Dedifferentiated amniotic fluid mesenchymal stem cell (primary cell): ENCODE results near the gene GPX4.

Experiments used
- DNase-seq: peaks from one replicate; pipeline ENCODE4 v3.0.0-alpha.2; 2016; ENCODE audit errors: extremely low spot score

Gene GPX4

DNA sequence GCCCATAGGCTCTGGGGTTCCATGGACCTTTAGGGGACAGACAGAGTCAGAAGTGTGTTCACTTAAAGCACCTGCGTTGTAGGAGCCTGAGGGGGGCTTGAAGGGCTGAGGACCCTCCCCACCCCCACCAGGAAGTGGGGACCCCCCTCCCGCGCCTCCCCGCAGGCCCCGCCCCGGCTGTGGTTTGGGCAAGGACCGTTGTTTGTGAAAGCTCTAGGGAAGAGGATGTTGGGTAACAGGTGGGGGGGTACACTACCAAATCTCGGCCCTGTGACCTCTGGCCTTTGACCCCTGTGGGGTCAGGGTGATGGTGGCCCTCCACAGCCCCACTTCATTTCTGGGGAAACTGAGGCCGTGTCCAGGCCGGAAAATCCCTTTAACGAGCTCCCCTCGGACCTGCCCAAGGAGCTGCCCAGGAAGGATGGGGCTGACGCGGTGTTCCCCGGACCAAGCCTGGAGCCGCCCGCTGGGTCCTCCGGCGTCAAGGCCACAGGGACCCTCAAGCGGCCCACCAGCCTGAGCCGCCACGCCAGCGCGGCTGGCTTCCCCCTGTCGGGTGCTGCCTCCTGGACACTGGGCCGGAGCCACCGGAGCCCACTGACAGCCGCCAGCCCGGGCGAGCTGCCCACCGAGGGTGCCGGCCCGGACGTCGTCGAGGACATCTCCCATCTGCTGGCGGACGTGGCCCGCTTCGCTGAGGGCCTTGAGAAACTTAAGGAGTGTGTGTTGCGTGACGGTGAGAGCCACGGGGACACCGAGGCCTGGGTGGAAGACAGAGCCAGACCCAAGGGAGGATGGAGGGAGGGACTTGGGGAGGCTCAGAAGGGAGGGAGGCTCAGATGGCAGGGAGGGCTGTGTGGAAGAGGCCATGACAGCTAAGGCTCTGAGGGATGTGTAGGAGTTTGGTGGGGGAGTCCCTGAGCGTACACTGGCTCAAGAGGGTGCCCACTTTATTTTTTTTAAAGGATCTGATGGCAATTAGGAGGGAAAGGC, 35.5 kb upstream of the GPX4 start:
- no peak for DNase-seq

DNA sequence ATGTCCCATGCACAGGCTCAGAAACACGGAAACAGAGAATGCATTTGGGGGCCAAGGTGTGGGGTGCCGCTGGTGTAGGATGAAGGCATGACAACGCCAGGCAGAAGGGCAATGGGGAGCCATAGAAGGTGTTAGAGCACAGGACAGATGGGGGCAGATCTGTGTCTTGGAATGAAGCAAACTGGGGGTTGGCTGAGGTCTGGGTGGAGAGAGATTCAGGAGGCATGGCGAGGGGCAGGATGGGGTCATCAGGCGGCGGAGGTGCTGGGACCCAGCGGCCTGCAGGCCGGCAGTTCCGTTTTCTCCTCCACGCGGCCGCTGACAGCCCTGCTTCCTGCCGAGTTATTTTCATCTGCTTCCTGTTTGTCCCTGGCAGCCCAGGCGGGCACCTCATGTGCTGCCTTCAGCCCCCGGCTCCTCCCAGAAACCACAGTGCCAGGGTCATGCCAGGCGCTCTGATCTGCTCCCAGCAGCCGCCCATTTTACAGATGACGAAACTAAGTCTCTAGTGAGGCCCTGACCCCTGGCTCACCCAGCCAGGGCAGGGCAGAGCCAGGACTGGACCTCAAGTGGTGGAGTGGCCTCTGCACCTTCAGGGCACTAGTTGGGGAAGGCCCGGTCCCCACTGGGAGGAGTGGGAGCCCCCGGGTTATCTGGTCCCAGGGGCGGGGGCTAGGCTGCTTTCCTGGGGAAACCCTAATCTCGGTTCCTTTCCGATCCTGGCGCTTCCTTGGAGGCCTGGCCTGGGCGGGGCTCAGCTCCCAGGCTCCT, 34.6 kb upstream of the GPX4 start:
- DNase-seq: no peak

DNA sequence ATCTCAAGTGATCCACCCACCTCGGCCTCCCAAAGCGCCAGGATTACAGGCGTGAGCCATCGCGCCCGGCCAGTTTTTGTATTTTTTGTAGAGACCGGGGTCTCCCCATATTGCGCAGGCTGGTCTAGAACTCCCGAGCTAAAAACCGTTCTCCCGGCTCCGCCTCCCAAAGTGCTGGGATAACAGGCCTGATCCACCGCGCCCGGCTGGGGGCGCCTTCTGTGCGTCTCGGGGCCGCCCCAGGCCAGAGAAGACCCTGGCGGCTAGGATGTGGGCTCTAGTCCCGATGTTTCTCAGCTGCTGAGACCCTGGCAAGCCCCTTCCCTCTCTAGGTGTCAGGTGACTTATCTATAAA, 33.2 kb upstream of the GPX4 start:
- DNase-seq: no peak

DNA sequence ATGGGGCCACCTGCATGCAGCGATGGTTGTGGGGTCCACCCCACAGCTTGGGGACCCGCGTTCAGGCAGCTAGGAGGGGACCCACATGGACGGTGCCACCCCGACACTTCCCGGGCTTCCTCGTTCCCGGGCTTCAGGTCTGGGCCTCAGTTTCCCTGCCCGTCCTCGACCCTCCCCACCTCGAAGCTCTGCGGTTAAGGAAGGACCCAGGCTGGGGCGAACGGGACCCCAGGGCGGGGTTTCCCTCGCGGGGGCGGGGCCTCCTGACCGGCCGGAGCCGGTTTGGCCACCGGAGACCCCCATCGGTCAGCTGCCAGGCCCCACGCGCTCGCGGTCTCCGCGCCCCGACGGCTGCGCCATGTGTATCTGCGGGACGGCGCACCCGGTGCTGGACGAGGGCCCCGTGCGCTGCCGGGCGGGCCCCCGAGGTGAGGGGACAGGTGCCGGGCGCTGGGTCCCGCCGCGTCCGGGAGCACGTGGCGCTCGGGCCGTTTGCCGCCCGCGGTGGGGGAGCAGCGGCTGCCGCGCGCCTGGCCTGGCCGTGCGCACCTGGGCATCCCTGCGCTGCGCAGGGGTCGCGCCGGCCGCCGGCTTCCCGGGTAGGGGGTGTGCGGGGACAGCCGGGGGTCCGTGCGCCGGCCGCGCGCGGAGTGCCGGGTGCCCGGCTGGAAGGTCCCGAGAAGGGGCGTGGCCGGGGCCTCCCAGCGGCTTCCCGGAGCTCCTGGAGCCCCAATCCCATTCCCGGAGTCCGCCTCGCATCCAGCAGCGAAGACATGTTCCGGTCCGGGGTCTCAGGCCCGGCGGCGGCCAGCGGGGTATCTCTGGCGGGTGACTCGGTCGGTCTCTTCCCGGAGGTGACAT, 32.6 kb upstream of the GPX4 start:
- no peak for DNase-seq

DNA sequence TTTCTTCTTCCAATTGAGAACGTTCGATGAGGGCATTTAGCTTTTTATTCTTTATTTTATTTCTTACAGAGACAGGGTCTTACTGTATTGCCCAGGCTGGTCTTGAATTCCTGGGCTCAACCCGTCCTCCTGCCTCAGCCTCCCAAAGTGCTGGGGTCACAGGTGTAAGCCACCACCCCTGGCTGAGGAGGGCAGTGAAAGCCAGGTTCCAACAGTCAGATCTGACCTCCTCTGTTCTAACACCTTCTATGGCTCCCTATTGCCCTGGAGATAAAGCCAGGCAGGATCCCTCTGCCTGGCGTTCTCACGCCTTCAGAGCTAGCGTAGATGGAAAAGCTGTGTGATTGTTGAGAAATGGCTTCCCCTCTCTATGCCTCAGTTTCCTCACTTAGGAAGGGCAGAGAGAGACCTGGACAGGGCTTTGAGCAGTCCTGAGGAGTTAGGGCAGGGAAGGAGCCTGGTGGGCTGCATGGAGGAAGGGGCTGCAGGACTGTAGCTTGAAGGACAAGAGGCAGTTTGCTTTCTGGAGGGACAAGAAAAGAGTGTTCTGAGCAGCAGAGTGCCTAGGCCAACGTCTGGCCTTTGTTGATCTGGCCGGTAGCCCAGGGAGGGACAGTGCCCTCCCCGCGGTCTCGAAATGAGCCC, 31.3 kb upstream of the GPX4 start:
- DNase-seq: no peak

DNA sequence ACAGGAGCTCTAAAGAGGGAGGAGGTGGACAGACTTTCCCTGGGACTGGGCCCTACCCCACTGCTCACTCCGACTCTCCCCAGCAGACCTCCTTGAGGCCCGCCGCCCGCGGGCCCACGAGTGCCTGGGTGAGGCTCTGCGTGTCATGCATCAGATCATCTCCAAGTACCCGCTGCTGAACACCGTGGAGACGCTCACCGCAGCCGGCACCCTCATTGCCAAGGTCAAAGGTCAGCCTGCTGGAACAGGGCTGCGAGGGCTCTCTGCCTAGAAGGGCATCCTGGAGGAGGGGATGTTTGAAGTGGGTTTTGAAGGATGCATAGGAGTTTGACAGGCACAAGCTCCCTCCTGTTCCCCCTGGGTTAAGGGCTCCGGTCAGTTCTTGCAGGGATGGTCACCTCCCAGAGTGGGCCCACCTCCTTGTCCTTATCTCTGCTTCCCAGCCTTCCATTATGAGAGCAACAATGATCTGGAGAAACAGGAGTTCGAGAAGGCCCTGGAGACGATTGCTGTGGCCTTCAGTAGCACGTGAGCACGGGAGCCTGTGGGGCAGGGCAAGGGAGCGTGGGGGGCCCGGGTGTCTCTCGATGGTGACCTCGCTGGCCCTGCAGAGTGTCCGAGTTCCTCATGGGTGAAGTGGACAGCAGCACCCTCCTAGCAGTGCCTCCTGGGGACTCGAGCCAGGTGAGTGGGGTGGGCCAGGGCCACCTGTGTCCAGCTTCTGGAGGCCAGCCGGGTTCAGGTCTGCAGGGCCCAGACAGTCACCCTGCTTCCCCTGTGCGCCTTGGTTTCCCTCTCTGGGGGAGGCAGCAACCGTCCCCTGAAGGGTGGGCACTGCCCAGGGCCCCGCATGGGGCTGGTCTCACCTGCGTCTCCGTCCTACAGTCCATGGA, 30.5 kb upstream of the GPX4 start:
- no peak for DNase-seq

DNA sequence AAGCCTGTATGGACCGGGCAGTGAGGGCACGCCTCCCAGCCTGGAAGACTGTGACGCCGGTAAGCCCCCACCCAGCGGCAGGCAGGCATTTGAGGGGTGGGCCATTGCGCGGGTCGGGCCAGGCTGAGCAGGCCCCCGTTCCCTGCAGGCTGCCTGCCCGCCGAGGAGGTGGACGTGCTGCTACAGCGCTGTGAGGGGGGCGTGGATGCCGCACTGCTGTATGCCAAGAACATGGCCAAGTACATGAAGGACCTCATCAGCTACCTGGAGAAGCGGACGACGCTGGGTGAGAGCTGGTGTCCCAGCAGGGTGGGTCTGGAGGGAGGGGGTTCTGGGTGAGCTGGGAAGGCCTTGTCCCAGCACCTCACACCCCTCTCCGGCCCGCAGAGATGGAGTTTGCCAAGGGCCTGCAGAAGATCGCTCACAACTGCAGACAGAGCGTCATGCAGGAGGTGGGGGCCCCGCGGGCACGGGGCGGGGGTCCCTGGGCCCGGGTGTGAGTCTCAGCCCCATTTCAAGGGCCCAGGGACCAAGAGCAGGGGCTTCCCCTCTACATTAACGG, 29.8 kb upstream of the GPX4 start:
- DNase-seq: no peak

DNA sequence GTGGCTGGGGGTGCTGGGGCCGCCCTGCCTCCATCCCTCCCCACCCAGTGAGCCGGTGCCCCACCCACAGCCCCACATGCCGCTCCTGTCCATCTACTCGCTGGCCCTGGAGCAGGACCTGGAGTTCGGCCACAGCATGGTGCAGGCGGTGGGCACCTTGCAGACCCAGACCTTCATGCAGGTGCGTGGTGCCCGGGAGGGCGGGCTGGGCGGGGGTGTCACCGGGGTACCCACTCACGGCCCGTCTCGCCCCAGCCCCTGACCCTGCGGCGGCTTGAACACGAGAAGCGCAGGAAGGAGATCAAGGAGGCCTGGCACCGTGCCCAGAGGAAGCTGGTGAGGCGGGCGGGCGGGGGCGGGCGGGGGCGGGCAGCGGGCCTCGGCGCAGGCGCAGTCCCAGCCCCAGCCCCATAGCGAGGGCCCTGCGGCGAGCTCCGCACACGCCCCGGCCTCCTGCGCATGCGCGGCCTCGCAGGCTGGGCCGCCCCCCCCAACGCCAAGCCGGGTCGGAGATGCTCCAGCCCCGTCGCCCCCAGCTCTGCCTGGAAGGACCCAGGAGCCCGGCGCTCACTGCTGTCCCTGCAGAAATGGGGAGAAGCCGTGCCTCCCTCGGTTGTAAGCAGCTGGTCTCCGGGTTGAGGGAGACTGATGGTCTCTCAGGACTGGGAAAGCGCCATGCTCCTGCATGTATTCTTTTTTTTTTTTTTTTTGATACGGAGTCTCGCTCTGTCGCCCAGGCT, 29.1 kb upstream of the GPX4 start:
- DNase-seq: no peak

DNA sequence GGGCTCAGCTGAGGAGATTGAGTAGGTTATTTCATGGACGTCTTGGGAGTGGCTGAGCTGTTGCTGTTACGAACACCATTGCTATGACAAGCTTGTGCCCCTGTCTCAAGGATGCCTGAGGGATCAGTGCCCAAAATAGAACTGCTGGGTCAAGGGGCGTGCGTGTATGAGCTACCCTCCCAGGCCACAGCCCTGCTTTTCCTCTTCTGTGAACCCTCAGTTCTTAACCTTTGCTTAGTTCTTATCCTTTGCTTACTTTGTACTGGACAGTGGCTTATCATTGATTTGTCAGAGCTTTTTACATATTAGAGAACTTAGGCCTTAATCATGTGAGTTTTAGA, 27.8 kb upstream of the GPX4 start:
- DNase-seq: no peak

DNA sequence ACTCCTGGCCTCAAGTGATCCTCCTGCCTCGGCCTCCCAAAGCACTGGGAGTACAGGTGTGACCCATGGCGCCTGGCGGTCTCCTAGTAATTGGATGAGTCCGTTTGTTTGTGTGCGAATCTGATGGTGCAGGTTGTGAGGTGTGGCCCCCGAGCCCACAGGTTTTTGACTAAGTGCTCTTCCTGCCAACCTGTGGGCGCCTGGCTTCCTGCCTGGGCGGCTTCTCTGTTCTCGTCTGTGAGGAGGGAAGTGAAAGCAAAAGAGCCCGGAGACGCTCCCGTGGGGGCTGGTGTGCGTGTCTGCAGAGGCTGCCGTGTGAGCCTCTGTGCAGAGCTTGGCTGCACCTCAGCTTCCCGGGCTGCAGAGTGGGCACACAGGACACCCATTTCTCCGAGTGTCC, 26.8 kb upstream of the GPX4 start:
- no peak for DNase-seq

DNA sequence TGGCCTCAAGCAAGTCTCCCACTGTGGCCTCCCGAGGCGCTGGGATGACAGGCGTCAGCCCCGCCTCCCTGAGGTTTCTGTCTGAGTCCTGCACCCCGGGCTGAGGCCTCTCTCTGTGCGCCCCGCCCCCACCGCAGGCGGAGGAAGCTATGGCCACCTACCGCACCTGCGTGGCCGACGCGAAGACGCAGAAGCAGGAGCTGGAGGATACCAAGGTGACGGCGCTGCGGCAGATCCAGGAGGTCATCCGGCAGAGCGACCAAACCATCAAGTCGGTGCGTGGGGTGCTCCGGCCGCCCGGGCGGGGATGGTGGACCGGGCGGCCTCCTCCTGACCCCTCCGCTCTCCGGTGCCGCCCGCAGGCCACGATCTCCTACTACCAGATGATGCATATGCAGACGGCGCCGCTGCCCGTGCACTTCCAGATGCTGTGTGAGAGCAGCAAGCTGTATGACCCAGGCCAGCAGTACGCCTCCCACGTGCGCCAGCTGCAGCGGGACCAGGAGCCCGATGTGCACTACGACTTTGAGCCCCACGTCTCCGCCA, 24.2 kb upstream of the GPX4 start:
- no peak for DNase-seq

DNA sequence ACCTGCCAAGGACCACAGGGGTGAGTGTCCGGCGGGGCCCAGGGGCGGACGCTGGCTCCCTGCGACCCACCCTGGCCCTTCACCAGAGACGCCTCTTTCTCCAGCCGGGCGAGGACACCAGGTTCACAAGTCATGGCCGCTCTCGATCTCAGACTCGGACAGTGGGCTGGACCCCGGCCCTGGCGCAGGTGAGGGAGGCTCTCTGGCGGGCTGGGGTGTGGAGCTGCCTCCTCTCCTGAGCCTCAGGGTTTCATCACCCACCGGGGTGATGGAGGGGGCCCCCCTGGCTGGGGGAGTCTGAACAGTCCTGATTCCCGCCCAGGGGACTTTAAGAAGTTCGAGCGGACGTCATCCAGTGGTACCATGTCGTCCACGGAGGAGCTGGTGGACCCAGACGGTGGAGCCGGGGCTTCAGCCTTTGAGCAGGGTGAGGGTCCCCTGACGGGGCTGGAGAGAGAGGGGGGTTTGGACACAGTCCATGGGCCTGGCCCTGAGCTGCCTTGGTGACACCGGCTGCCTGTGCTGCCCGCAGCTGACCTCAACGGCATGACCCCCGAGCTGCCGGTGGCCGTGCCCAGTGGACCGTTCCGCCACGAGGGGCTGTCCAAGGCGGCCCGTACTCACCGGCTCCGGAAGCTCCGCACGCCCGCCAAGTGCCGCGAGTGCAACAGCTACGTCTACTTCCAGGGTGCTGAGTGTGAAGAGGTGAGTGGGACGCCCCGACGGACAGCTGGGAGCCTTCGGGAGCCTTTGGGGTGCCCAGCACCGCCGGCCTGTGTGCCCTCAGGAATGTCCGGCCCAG, 23.2 kb upstream of the GPX4 start:
- DNase-seq: no peak

DNA sequence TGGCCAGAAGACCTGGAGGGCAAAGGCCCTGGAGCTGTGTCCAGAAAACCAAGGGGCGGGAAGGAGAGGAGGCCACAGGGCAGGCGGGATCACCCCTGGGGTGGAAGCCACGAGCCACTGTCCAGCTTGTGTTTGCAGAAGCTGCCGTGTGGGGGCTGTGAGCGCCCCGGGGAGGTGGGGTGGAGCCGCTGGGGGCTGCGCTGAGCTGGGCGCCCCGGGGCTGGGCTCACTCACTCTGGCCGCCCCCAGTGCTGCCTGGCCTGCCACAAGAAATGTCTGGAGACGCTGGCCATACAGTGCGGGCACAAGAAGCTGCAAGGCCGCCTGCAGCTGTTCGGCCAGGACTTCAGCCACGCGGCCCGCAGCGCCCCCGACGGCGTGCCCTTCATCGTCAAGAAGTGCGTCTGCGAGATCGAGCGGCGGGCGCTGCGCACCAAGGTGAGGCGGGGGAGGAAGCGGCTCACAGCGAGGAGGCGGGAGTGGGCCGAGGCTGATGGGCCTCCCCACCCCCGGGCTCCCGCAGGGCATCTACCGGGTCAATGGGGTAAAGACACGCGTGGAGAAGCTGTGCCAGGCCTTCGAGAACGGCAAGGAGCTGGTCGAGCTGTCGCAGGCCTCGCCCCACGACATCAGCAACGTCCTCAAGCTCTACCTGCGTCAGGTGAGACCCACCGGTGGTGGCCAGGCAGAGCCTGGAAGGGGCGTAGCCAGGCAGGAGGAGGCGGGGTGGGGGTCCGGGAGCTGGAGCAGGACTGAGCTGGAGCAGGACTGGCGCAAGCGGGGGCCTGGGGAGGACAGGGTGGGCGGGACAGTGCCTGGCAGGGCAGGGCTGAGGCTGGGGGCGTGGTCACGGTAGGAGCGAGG, 22.3 kb upstream of the GPX4 start:
- no peak for DNase-seq

DNA sequence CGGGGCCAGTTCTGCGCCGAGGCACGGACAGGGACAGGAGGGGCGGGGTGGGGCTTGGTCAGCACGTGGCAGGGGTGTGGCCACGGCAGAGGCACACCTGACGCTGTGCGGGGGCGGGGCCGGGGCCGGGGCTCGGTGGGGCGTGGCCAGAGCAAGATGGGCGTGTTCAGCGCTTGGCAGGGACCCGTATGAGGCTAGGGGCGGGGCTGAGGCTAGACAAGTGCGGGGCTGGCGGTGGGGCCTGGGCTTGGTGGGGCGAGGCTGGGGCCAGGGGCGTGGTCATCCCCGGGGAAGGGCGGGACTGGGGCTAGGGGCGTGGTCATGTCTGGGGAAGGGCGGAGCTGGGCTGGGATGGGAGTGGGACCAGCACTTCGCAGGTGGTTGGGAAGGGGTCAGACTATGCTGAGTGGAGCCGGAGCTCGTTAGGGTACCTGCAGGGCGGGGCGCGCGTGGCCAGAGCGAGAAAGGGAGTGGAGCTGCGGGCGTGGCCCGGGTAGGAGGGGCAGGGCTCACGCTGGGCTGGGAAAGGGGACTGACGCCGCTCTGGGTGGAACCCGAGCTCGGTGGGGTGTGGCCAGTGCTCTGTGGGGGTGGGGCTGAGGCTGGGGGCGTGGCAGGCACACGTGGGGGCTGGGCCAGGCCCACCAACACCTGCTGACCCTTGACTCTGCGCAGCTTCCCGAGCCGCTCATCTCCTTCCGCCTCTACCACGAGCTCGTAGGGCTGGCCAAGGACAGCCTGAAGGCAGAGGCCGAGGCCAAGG, 21.4 kb upstream of the GPX4 start:
- DNase-seq: no peak

DNA sequence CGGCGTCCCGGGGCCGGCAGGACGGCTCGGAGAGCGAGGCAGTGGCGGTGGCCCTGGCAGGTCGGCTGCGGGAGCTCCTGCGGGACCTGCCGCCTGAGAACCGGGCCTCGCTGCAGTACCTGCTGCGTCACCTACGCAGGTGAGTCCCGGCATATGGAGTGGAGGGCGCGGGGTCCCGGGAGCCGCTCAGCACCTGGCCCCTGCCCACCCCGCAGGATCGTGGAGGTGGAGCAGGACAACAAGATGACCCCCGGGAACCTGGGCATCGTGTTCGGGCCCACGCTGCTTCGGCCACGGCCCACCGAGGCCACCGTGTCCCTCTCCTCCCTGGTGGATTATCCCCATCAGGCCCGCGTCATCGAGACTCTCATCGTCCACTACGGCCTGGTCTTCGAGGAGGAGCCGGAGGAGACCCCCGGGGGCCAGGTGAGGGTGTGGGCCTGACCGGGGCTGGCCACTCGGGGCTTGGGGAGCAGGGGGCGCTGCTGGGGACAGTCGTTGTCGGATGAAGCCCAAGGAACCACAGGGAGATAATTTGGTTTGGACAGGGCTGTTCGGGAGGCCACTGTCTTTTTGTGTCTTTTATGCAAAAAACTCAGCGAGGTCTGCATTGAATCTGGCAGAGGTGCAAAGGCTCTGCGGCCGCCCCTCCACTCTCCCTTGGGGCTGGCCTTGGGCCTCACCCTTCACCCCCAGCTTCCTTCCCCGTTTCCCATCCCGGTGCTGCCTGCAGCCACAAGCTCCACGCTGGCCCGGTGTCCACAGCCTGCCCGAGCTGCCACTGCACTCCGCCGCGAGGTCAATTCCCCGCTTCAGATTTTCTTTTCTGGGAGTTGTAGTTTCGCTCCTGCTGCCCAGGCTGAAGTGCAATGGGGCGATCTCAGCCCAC, 20.6 kb upstream of the GPX4 start:
- no peak for DNase-seq
